Measurements from ENCODE around the gene ATP11C. TPM values are rescaled to one million over a fixed set of nuclear protein-coding genes. Genes with fewer than 3 reads are reported as not detected.

ATP11C gene
- total RNA-seq, 1 experiment from 2014 or later = 19.0 TPM

- no peaks in the 10 kb centered on the region for H3K9me3 Mint-ChIP-seq (ENCODE audit: unreplicated experiment)
These were observed 101.8 kb downstream of the ATP11C start for GRCh38 chrX:139831017-139831416.

GRCh38 chrX:139828830-139829229, 104.0 kb downstream of the ATP11C start:
- DNase-seq (ENCODE audit: unreplicated experiment) = no peak
- no TSS peak for BruUV-seq (replicated peaks)
- TF ChIP-seq CTCF (IDR thresholded peaks at IDR 0.05; ENCODE audit: unreplicated experiment) = no peak

More at GRCh38 chrX:139831017-139831416, 101.8 kb downstream of the ATP11C start:
- intact Hi-C loops (cut with micrococcal nuclease) = loop anchor here (2.0 kb wide), 1 partner anchor 100 kb away; no protein-coding TSS in a partner anchor
- Mint-ChIP-seq H3K36me3 (ENCODE audit: insufficient read depth, unreplicated experiment) (no peaks in the 10 kb centered on the region), H3K27me3 (ENCODE audit: insufficient read depth, unreplicated experiment) (no peaks in the 10 kb centered on the region), H3K4me3 (ENCODE audit: unreplicated experiment) (no peak overlapping the region), H3K4me1 (ENCODE audit: insufficient read depth, unreplicated experiment) (peaks cover 13% of the 10 kb centered on the region), H3K27ac (ENCODE audit: low read depth, unreplicated experiment) (no peak overlapping the region)
- POLR2A ChIA-PET = interaction anchor here (0.9 to 1.6 kb wide), 3 partner anchors 12 to 102 kb away, joined by 3 to 4 read pairs (median 3); no protein-coding TSS in a partner anchor
- CTCF ChIA-PET = interaction anchor here (0.7 kb wide), 1 partner anchor 226 kb away, joined by 4 read pairs; no protein-coding TSS in a partner anchor
- no TSS peak for BruUV-seq (replicated peaks)
- DNase-seq (ENCODE audit: unreplicated experiment) = no peak
- no peak for TF ChIP-seq CTCF (IDR thresholded peaks at IDR 0.05; ENCODE audit: unreplicated experiment)

GRCh38 chrX:139828033-139828432, 104.8 kb downstream of the ATP11C start:
- POLR2A ChIA-PET = interaction anchor here (0.9 kb wide), 2 partner anchors 9 to 102 kb away, joined by 3 to 4 read pairs; no protein-coding TSS in a partner anchor
- no TSS peak for BruUV-seq (replicated peaks)
- no peak overlapping the region for H3K4me3 Mint-ChIP-seq (ENCODE audit: unreplicated experiment)
- H3K27ac Mint-ChIP-seq (ENCODE audit: low read depth, unreplicated experiment) = peak overlapping the region; percentile 27
- no peaks in the 10 kb centered on the region for H3K9me3 Mint-ChIP-seq (ENCODE audit: unreplicated experiment)
- no peaks in the 10 kb centered on the region for H3K27me3 Mint-ChIP-seq (ENCODE audit: insufficient read depth, unreplicated experiment)
- CTCF ChIA-PET = interaction anchor here (0.6 kb wide), 1 partner anchor 31 kb away, joined by 3 read pairs; no protein-coding TSS in a partner anchor
- intact Hi-C loops (cut with micrococcal nuclease) = no loop called here
- no peak for DNase-seq (ENCODE audit: unreplicated experiment)
- peaks cover 13% of the 10 kb centered on the region for H3K4me1 Mint-ChIP-seq (ENCODE audit: insufficient read depth, unreplicated experiment)
- no peaks in the 10 kb centered on the region for H3K36me3 Mint-ChIP-seq (ENCODE audit: insufficient read depth, unreplicated experiment)
- TF ChIP-seq CTCF (IDR thresholded peaks at IDR 0.05; ENCODE audit: unreplicated experiment) = no peak

More at GRCh38 chrX:139828830-139829229, 104.0 kb downstream of the ATP11C start:
- CTCF ChIA-PET = no interaction called here
- Mint-ChIP-seq H3K27me3 (ENCODE audit: insufficient read depth, unreplicated experiment) (no peaks in the 10 kb centered on the region), H3K27ac (ENCODE audit: low read depth, unreplicated experiment) (no peak overlapping the region), H3K36me3 (ENCODE audit: insufficient read depth, unreplicated experiment) (no peaks in the 10 kb centered on the region), H3K9me3 (ENCODE audit: unreplicated experiment) (no peaks in the 10 kb centered on the region), H3K4me3 (ENCODE audit: unreplicated experiment) (no peak overlapping the region), H3K4me1 (ENCODE audit: insufficient read depth, unreplicated experiment) (peaks cover 13% of the 10 kb centered on the region)
- POLR2A ChIA-PET = interaction anchor here (0.9 kb wide), 1 partner anchor 8 kb away, joined by 4 read pairs; no protein-coding TSS in a partner anchor
- intact Hi-C loops (cut with micrococcal nuclease) = no loop called here

GRCh38 chrX:139826065-139827044, 106.5 kb downstream of the ATP11C start:
- no peaks in the 10 kb centered on the region for H3K27me3 Mint-ChIP-seq (ENCODE audit: insufficient read depth, unreplicated experiment)
- H3K4me1 Mint-ChIP-seq (ENCODE audit: insufficient read depth, unreplicated experiment) = peaks cover 8% of the 10 kb centered on the region
- H3K36me3 Mint-ChIP-seq (ENCODE audit: insufficient read depth, unreplicated experiment) = no peaks in the 10 kb centered on the region
- H3K27ac Mint-ChIP-seq (ENCODE audit: low read depth, unreplicated experiment) = peak overlapping the region; percentile 66
- TF ChIP-seq CTCF (IDR thresholded peaks at IDR 0.05; ENCODE audit: unreplicated experiment) = no peak
- BruUV-seq (replicated peaks) = no TSS peak
- DNase-seq (ENCODE audit: unreplicated experiment) = peak; percentile 76
- H3K4me3 Mint-ChIP-seq (ENCODE audit: unreplicated experiment) = no peak overlapping the region
- POLR2A ChIA-PET = interaction anchor here (1.4 to 1.6 kb wide), 2 partner anchors 11 to 104 kb away, joined by 4 to 12 read pairs; no protein-coding TSS in a partner anchor
- CTCF ChIA-PET = interaction anchor here (0.5 to 1.0 kb wide), 3 partner anchors 19 to 1801 kb away, joined by 4 read pairs; no protein-coding TSS in a partner anchor
- no peaks in the 10 kb centered on the region for H3K9me3 Mint-ChIP-seq (ENCODE audit: unreplicated experiment)
- intact Hi-C loops (cut with micrococcal nuclease) = no loop called here

Measured in MCF 10A (cell line).